ENCODE results near the gene TAF1. TPM values are rescaled to one million over a fixed set of nuclear protein-coding genes. Genes with fewer than 3 reads are reported as not detected.
"Not testable (repeated sequence)": the region's sequence is repeated elsewhere in the genome, so short reads cannot be mapped to it uniquely, and the experiment has no call there.

TAF1 gene
- polyA plus RNA-seq, 1 donor: 37.6 TPM

- not testable (repeated sequence) for H3K36me3 ChIP-seq (ENCODE audit: control insufficient read depth, insufficient read depth, low read length); H3K4me3 ChIP-seq (ENCODE audit: low read length); H3K9me3 ChIP-seq (ENCODE audit: control insufficient read depth, low read depth, low read length); H3K27ac ChIP-seq (ENCODE audit: low read length); H3K4me1 ChIP-seq (ENCODE audit: control insufficient read depth, insufficient read depth, low read length); DNase-seq; H3K27me3 ChIP-seq (ENCODE audit: control insufficient read depth, insufficient read depth, low read length)
- WGBS (ENCODE audit: insufficient coverage, low lambda C conversion rate): no CpG with 5 or more reads among the region's 3 CpGs
These were observed 129.8 kb downstream of the TAF1 start for GRCh38 chrX:71495979-71496378.

- Histone ChIP-seq H3K27me3 (ENCODE audit: control insufficient read depth, insufficient read depth, low read length) (no peaks in the 10 kb centered on the region), H3K4me1 (ENCODE audit: control insufficient read depth, insufficient read depth, low read length) (no peaks in the 10 kb centered on the region), H3K4me3 (ENCODE audit: low read length) (no peak overlapping the region), H3K9me3 (ENCODE audit: control insufficient read depth, low read depth, low read length) (no peaks in the 10 kb centered on the region), H3K27ac (ENCODE audit: low read length) (no peak overlapping the region), H3K36me3 (ENCODE audit: control insufficient read depth, insufficient read depth, low read length) (no peaks in the 10 kb centered on the region)
- DNase-seq: no peak
- 87% methylated on average over 2 of the region's 3 CpGs for WGBS (ENCODE audit: insufficient coverage, low lambda C conversion rate)
These were observed 130.3 kb downstream of the TAF1 start for GRCh38 chrX:71496476-71496875.

DNA sequence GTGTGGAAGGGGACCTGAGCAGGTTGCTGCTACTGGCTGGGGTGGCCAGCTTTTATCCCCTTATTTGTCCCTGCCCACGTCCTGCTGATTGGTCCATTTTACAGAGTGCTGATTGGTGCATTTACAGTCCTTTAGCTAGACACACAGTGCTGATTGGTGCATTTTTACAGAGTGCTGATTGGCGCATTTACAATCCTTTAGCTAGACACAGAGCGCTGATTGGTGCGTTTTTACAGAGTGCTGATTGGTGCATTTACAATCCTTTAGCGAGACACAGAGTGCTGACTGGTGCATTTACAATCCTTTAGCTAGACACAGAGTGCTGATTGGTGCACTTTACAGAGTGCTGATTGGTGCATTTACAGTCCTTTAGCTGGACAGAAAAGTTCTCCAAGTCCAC lies 135.9 kb downstream of the TAF1 start:
- not testable (repeated sequence) for H3K36me3 ChIP-seq (ENCODE audit: control insufficient read depth, insufficient read depth, low read length); H3K27me3 ChIP-seq (ENCODE audit: control insufficient read depth, insufficient read depth, low read length); H3K9me3 ChIP-seq (ENCODE audit: control insufficient read depth, low read depth, low read length); H3K4me1 ChIP-seq (ENCODE audit: control insufficient read depth, insufficient read depth, low read length); DNase-seq; H3K4me3 ChIP-seq (ENCODE audit: low read length); H3K27ac ChIP-seq (ENCODE audit: low read length)
- no CpG with 5 or more reads among the region's 5 CpGs for WGBS (ENCODE audit: insufficient coverage, low lambda C conversion rate)

- DNase-seq: no peak
- no peaks in the 10 kb centered on the region for H3K36me3 ChIP-seq (ENCODE audit: control insufficient read depth, insufficient read depth, low read length)
- no CpG with 5 or more reads among the region's 1 CpG for WGBS (ENCODE audit: insufficient coverage, low lambda C conversion rate)
- no peaks in the 10 kb centered on the region for H3K27me3 ChIP-seq (ENCODE audit: control insufficient read depth, insufficient read depth, low read length)
- H3K27ac ChIP-seq (ENCODE audit: low read length): no peak overlapping the region
- H3K4me1 ChIP-seq (ENCODE audit: control insufficient read depth, insufficient read depth, low read length): no peaks in the 10 kb centered on the region
- H3K4me3 ChIP-seq (ENCODE audit: low read length): no peak overlapping the region
- no peaks in the 10 kb centered on the region for H3K9me3 ChIP-seq (ENCODE audit: control insufficient read depth, low read depth, low read length)
These were observed 138.2 kb downstream of the TAF1 start for GRCh38 chrX:71504346-71504745.

GRCh38 chrX:71509289-71509688 lies 143.1 kb downstream of the TAF1 start:
- H3K4me1 ChIP-seq (ENCODE audit: control insufficient read depth, insufficient read depth, low read length): no peaks in the 10 kb centered on the region
- H3K36me3 ChIP-seq (ENCODE audit: control insufficient read depth, insufficient read depth, low read length): no peaks in the 10 kb centered on the region
- no CpG with 5 or more reads among the region's 1 CpG for WGBS (ENCODE audit: insufficient coverage, low lambda C conversion rate)
- no peak for DNase-seq
- H3K27ac ChIP-seq (ENCODE audit: low read length): no peak overlapping the region
- H3K4me3 ChIP-seq (ENCODE audit: low read length): no peak overlapping the region
- no peaks in the 10 kb centered on the region for H3K27me3 ChIP-seq (ENCODE audit: control insufficient read depth, insufficient read depth, low read length)
- H3K9me3 ChIP-seq (ENCODE audit: control insufficient read depth, low read depth, low read length): no peaks in the 10 kb centered on the region

DNA sequence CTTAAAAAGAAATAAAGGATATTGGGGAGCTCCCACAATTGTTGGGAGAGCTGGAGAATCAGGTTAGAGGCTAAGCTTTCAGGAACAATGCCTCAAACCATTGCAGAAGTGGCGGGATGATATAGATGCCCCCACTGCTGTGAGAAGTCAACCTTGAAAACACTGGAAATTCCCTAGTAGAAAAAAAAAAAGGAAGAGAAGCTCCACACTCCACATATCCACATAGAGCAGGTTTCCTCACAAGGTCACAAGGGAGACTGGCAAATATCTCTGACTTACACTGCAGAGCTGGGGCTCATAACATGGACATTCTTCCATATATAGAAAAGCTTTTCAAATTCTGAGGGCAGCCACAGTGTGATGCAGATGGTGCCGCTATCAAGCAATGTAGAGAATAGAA lies 144.0 kb downstream of the TAF1 start:
- H3K27me3 ChIP-seq (ENCODE audit: control insufficient read depth, insufficient read depth, low read length): no peaks in the 10 kb centered on the region
- no peak overlapping the region for H3K4me3 ChIP-seq (ENCODE audit: low read length)
- no CpG with 5 or more reads among the region's 2 CpGs for WGBS (ENCODE audit: insufficient coverage, low lambda C conversion rate)
- no peaks in the 10 kb centered on the region for H3K4me1 ChIP-seq (ENCODE audit: control insufficient read depth, insufficient read depth, low read length)
- H3K9me3 ChIP-seq (ENCODE audit: control insufficient read depth, low read depth, low read length): no peaks in the 10 kb centered on the region
- no peak for DNase-seq
- no peaks in the 10 kb centered on the region for H3K36me3 ChIP-seq (ENCODE audit: control insufficient read depth, insufficient read depth, low read length)
- no peak overlapping the region for H3K27ac ChIP-seq (ENCODE audit: low read length)

GRCh38 chrX:71513731-71514130 lies 147.6 kb downstream of the TAF1 start:
- not testable (repeated sequence) for H3K4me3 ChIP-seq (ENCODE audit: low read length); H3K27ac ChIP-seq (ENCODE audit: low read length); H3K36me3 ChIP-seq (ENCODE audit: control insufficient read depth, insufficient read depth, low read length); H3K27me3 ChIP-seq (ENCODE audit: control insufficient read depth, insufficient read depth, low read length); H3K4me1 ChIP-seq (ENCODE audit: control insufficient read depth, insufficient read depth, low read length); H3K9me3 ChIP-seq (ENCODE audit: control insufficient read depth, low read depth, low read length); DNase-seq
- WGBS (ENCODE audit: insufficient coverage, low lambda C conversion rate): no CpG with 5 or more reads among the region's 4 CpGs

DNA sequence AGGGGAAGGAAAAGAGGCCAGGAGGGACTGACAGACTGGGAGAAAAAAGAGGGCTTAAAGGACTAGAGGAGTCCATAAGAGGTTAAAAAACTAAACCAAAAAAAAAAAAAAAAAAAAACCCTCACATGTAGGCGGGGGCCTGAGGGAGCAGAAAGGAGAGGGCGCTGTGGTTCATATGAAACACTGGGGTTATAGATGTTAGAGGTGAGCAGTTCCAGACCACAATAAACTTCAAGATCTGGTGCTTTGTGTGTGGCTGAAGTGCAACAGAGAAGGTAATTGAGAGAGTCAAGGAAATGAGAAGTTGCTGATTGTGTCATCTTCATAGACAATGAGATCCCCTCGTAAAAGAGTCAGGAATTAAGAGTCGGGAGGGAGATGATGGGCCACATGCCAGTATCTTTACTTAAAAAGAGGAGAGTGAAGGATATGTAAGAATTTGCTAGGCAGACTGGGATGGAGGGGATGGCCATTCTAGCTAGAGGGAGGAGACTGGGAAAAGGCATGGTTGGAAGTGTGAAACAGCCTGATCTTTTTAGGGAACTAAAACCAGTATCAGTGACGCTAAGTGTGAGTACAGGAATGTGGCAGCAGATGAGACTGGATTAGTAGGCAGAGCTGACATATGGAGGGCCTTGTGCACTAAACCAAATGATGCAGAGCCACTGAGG lies 148.3 kb downstream of the TAF1 start:
- no CpG with 5 or more reads among the region's 5 CpGs for WGBS (ENCODE audit: insufficient coverage, low lambda C conversion rate)
- Histone ChIP-seq H3K27me3 (ENCODE audit: control insufficient read depth, insufficient read depth, low read length) (no peaks in the 10 kb centered on the region), H3K4me3 (ENCODE audit: low read length) (no peak overlapping the region), H3K27ac (ENCODE audit: low read length) (no peak overlapping the region), H3K36me3 (ENCODE audit: control insufficient read depth, insufficient read depth, low read length) (no peaks in the 10 kb centered on the region), H3K9me3 (ENCODE audit: control insufficient read depth, low read depth, low read length) (no peaks in the 10 kb centered on the region), H3K4me1 (ENCODE audit: control insufficient read depth, insufficient read depth, low read length) (no peaks in the 10 kb centered on the region)
- DNase-seq: no peak

DNA sequence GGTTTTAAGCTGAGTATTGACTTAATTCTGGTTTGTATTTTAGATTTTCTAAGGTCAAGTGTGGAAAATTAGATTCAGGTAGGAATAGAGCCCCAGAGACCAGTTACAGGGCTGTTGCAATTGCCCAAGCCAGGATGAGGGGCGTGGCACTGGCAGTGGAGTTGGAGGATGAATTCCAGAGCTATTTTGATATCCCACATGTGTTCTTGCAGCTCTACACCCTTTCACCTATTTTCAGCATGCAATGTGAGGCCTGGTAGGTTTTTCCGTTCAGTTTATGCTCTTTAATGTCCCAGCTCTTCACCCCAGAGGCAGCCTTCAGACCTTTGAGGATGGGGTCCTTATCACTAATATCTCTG lies 148.9 kb downstream of the TAF1 start:
- no peaks in the 10 kb centered on the region for H3K36me3 ChIP-seq (ENCODE audit: control insufficient read depth, insufficient read depth, low read length)
- no peaks in the 10 kb centered on the region for H3K9me3 ChIP-seq (ENCODE audit: control insufficient read depth, low read depth, low read length)
- H3K4me1 ChIP-seq (ENCODE audit: control insufficient read depth, insufficient read depth, low read length): no peaks in the 10 kb centered on the region
- no peaks in the 10 kb centered on the region for H3K27me3 ChIP-seq (ENCODE audit: control insufficient read depth, insufficient read depth, low read length)
- no CpG with 5 or more reads among the region's 2 CpGs for WGBS (ENCODE audit: insufficient coverage, low lambda C conversion rate)
- H3K4me3 ChIP-seq (ENCODE audit: low read length): no peak overlapping the region
- DNase-seq: no peak
- no peak overlapping the region for H3K27ac ChIP-seq (ENCODE audit: low read length)

Measured in large intestine (tissue), 3 donors.